ENCODE results near the gene SNX13. TPM values are rescaled to one million over a fixed set of nuclear protein-coding genes. Genes with fewer than 3 reads are reported as not detected.

Gene SNX13
- polyA plus RNA-seq, 2 of the 4 experiments (the other 2 are of a cell fraction): 13.1 to 31.6 TPM

DNA sequence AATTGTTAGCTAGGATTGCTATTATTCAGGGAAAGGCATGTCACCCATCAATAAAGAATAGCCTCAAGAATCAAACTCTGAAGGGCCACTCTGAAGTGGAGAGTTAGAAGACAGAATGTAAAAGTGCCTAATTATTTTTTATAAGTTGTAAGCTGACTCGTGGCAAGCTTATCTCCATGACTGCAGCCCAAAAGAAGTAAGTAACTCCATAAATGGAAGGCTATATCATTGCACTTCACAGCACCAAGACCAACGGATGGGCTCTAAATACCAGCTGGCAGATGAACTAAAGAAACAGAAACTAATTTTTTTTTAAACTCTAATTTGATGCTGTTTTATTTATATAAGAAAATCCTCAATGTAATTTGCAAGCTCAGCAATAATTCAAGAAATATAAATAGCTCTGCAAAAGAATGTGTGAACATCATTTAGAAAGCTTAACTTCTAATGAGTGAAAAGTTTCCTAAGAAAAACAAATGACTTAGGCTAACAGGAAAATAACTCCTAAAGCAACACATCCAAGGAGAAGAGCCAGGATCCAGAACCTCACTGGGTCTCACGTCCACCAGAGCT is 165.5 kb downstream of the SNX13 start:
- ATAC-seq (no peak), FAIRE-seq (no peak), DNase-seq (ENCODE audit: low read depth in 1 of 2, low spot score in 1 of 2) (no peak)
- CTCF ChIA-PET: interaction anchor here (0.6 to 1.3 kb wide), 3 partner anchors 12 to 570 kb away, joined by 3 to 5 read pairs (median 3); no protein-coding TSS in a partner anchor
- TF ChIP-seq EHMT2 (IDR thresholded peaks at IDR 0.05; ENCODE audit: low read depth) (no peak), MAFK (IDR thresholded peaks at IDR 0.05; ENCODE audit: partially characterized antibody) (peak; percentile 97)
- Histone ChIP-seq H3K4me1 (peaks cover 18% of the 10 kb centered on the region; the same call in 2 of the 3 replicates), H3K4me3 (no peak overlapping the region), H3K9me3 (no peaks in the 10 kb centered on the region), H3K27ac (no peak overlapping the region), H3K4me2 (no peak overlapping the region)
- POLR2A ChIA-PET: no interaction called here
- 70% methylated on average over 3 of the region's 3 CpGs for WGBS (ENCODE audit: missing lambda C conversion rate)

DNA sequence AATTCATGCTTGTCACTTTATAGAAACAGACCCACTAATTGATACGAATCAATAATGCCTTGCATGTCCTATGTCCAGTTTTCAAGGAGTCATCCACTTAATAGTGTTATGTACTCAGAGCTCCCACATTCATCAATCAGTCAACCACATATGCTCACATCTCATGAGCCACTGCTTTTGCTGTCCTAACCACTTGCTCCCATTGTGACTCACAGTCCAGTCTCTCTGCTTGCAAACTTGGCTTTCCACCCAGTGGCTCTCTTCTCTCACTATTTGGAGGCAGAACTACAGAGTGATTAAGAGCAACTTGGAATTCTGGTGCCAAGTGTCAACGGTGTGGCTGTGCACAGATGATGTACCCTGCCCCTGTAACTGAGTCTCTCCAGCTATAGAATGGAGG is 166.0 kb downstream of the SNX13 start:
- H3K27ac ChIP-seq: no peak overlapping the region
- H3K4me3 ChIP-seq: no peak overlapping the region
- CTCF ChIA-PET: interaction anchor here (1.0 to 1.3 kb wide), 3 partner anchors 12 to 571 kb away, joined by 3 to 5 read pairs (median 3); no protein-coding TSS in a partner anchor
- FAIRE-seq (no peak), DNase-seq (ENCODE audit: low read depth in 1 of 2, low spot score in 1 of 2) (peak in 1 of 2 experiments; percentile 18), ATAC-seq (peak; percentile 21 to 53; a peak in 4 of 6 replicates)
- WGBS (ENCODE audit: missing lambda C conversion rate): 62% methylated on average over 2 of the region's 2 CpGs
- POLR2A ChIA-PET: no interaction called here
- TF ChIP-seq MAZ (IDR thresholded peaks at IDR 0.05; ENCODE audit: borderline replicate concordance, low read depth, low read length): no peak
- TF ChIP-seq NR3C1 (IDR thresholded peaks at IDR 0.05): no peak
- TF ChIP-seq KDM1A (IDR thresholded peaks at IDR 0.05; ENCODE audit: low read depth): no peak
- no peak for TF ChIP-seq FOSB (CRISPR knock-in tag; IDR thresholded peaks at IDR 0.05)
- TF ChIP-seq JUNB (IDR thresholded peaks at IDR 0.05): 0 out of 2 replicates have a peak, but pooled peaks have one; percentile 24
- no peak for TF ChIP-seq EHMT2 (IDR thresholded peaks at IDR 0.05; ENCODE audit: low read depth)
- TF ChIP-seq, protein P1, sequence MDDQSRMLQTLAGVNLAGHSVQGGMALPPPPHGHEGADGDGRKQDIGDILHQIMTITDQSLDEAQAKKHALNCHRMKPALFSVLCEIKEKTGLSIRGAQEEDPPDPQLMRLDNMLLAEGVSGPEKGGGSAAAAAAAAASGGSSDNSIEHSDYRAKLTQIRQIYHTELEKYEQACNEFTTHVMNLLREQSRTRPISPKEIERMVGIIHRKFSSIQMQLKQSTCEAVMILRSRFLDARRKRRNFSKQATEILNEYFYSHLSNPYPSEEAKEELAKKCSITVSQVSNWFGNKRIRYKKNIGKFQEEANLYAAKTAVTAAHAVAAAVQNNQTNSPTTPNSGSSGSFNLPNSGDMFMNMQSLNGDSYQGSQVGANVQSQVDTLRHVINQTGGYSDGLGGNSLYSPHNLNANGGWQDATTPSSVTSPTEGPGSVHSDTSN (IDR thresholded peaks at IDR 0.05): no peak
- TF ChIP-seq FOSL2 (IDR thresholded peaks at IDR 0.05): no peak
- 0 out of 2 replicates have a peak, but pooled peaks have one; percentile 13 for TF ChIP-seq FOSL2 (CRISPR knock-in tag; IDR thresholded peaks at IDR 0.05)
- no peak for TF ChIP-seq MAX (IDR thresholded peaks at IDR 0.05)
- no peak overlapping the region for H3K4me2 ChIP-seq
- H3K9me3 ChIP-seq: no peaks in the 10 kb centered on the region
- H3K4me1 ChIP-seq: peaks cover 18% of the 10 kb centered on the region; the same call in 2 of the 3 replicates

GRCh38 chr7:17773289-17773626 is 167.0 kb downstream of the SNX13 start:
- peak; percentile 70 to 80 for ATAC-seq
- DNase-seq (ENCODE audit: low read depth in 1 of 2, low spot score in 1 of 2): peak; percentile 2 to 39
- no peak for TF ChIP-seq HEYL (CRISPR knock-in tag; IDR thresholded peaks at IDR 0.05)
- TF ChIP-seq HOXB5 (CRISPR knock-in tag; IDR thresholded peaks at IDR 0.05): no peak
- TF ChIP-seq FOSL2 (IDR thresholded peaks at IDR 0.05): 0 out of 2 replicates have a peak, but pooled peaks have one; percentile 40
- no peak for TF ChIP-seq FOSL2 (CRISPR knock-in tag; IDR thresholded peaks at IDR 0.05)
- TF ChIP-seq CBX2 (IDR thresholded peaks at IDR 0.05; ENCODE audit: borderline replicate concordance, low read depth): no peak
- TF ChIP-seq JUN (IDR thresholded peaks at IDR 0.05): no peak
- TF ChIP-seq EHF (CRISPR knock-in tag; IDR thresholded peaks at IDR 0.05): no peak
- TF ChIP-seq TP53 (CRISPR knock-in tag; IDR thresholded peaks at IDR 0.05): no peak
- TF ChIP-seq HES2 (IDR thresholded peaks at IDR 0.05): no peak
- TF ChIP-seq MAX (IDR thresholded peaks at IDR 0.05): no peak
- TF ChIP-seq CEBPB (IDR thresholded peaks at IDR 0.05): peak; percentile 71 to 87
- TF ChIP-seq JUNB (IDR thresholded peaks at IDR 0.05): peak; percentile 56; the same call in 1 of the 2 replicates
- H3K9me3 ChIP-seq: no peaks in the 10 kb centered on the region
- H3K4me2 ChIP-seq: peak overlapping the region; percentile 43
- CTCF ChIA-PET: interaction anchor here (0.8 to 1.3 kb wide), 4 partner anchors 11 to 579 kb away, joined by 3 to 7 read pairs (median 3); no protein-coding TSS in a partner anchor
- H3K4me1 ChIP-seq: peaks cover 18% of the 10 kb centered on the region; the same call in 2 of the 3 replicates
- FAIRE-seq: no peak
- POLR2A ChIA-PET: interaction anchor here (0.5 to 0.7 kb wide), 2 partner anchors 66 to 76 kb away, joined by 3 read pairs; no protein-coding TSS in a partner anchor
- 58% methylated on average over 4 of the region's 4 CpGs for WGBS (ENCODE audit: missing lambda C conversion rate)
- H3K27ac ChIP-seq: peak overlapping the region in 1 of 2 experiments; percentile 49; a peak in 3 of 6 replicates
- no peak overlapping the region for H3K4me3 ChIP-seq

All from A549 (cell line).